HG02678 (cell line): Measurements from ENCODE around the gene ANKRD33.

Experiments used
- ATAC-seq: cut with Tn5 transposase; IDR thresholded peaks from one replicate; pipeline ENCODE4 v1.9.1; 2021; ENCODE audit warnings: mild to moderate bottlenecking, moderate library complexity; ENCODE audit not compliant: unreplicated experiment

The ANKRD33 gene

DNA sequence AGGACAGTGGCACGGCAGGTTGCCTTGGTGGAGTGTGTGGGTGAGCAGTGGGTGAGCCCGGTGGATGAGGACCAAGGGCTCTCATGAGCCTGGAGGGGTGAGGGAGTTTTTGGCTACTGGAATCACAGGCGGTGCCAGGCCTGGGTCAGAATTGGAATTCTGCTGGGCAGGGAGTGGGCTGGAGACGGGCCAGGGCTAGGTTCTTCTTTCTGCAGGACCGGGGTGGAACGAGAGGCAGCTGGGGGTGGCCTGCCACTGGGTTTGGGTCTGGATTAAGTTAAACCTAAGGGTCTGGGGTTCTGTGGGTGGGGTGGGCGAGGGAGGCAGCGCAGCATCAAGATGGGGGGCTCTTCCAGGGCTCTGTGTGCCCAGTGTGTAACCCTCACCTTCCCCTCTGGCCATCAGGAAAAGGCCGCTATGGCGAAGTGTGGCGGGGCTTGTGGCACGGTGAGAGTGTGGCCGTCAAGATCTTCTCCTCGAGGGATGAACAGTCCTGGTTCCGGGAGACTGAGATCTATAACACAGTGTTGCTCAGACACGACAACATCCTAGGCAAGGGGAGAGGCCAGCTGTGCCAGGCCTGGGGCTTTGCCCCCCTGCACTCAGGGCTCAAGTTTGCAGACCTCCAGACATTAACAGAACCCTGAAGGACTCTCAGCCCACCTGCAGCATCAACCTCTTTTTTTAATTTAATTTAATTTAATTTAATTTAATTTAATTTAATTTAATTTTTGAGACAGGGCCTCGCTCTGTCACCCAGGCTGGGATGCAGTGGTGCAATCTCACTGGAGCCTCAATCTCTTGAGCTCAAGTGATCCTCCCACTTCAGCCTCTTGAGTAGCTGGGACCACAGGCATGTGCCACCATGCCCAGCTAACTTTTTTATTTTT, 26.4 kb downstream of the ANKRD33 start:
- no peak for ATAC-seq

DNA sequence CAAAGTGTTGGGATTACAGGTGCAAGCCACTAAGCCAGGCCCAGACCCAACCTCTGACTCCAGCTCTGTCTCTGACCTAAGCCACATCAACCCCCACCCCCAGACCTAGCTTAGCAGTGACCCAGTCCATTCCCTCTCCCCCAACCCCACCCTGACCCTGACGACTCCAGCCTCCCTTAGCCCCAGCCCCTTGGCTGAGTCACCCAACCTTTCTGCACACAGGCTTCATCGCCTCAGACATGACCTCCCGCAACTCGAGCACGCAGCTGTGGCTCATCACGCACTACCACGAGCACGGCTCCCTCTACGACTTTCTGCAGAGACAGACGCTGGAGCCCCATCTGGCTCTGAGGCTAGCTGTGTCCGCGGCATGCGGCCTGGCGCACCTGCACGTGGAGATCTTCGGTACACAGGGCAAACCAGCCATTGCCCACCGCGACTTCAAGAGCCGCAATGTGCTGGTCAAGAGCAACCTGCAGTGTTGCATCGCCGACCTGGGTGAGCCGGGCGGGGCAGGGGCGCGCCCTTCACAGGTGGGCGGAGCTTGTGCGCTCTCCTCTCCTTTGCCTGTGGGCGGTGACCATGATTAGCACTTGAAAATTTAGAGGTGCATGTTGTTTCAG, 27.2 kb downstream of the ANKRD33 start:
- no peak for ATAC-seq

DNA sequence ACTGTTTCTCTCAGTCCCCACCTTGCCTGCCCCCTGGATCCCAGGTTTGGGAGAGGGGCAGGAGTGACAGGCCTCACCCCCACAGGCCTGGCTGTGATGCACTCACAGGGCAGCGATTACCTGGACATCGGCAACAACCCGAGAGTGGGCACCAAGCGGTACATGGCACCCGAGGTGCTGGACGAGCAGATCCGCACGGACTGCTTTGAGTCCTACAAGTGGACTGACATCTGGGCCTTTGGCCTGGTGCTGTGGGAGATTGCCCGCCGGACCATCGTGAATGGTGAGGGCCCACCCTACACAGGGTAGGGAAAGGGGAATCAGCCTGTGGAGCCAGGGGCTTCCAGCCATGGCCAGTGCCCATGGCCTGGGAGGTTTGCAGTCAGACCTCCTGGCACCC, 28.0 kb downstream of the ANKRD33 start:
- no peak for ATAC-seq

DNA sequence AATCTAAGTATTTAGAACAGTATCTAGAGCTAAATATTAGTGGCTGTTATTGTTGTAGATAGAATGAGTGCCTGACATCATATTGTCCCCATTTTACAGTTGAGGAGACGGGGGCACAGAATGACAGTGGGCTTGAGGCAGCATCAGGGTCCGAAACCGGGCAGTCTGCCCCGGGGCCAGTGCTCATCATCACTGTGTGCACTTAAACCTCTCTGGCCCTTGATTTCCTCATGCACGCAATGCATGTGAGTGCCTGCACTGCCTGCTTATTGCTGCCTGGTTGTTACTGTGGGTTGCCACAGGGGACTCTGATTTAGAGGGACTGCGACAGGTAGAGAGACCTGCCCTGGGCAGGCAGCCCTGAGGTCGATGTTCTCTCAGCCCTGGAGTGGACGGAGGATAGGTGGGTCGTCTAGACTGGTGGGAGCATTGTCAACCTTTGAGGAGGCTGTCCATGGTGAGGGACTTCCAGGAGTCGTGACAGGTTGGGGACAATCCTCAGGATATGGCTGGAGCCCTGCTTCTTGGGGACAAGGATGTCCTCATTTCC, 29.2 kb downstream of the ANKRD33 start:
- no peak for ATAC-seq

DNA sequence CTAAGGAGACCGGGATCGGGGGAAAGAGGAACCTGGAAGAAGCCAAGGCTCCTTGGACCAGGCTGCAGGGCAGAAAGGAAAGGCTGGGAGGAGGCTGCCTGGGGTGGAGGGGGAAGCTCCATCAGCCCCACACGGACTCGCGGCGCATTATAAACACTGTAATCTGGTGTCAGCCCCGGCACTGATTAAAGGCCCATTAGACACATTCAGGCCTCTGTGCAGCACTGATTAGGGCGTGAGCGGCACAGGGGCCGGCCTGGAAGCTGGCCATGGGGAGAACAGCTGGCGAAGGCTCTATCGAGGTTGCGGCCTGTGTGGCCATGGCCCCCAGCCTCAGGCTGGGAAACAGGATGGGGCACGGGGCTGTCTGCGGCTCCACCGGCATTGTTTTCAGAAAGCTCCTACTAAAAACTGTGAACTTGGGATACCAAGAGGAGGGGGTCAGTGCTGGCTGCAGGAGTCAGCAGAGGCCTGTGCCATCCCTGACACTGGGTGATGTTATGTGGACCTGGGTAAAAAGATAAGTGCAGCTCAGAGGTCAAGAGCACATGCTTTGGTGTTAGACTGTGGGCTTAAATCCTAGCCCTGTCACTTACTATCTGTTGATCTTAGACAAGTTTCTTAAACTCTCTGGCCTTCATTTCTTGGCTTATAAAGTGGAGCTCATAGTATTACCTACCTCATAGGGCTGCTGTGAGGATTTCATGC, 30.0 kb downstream of the ANKRD33 start:
- no peak for ATAC-seq

DNA sequence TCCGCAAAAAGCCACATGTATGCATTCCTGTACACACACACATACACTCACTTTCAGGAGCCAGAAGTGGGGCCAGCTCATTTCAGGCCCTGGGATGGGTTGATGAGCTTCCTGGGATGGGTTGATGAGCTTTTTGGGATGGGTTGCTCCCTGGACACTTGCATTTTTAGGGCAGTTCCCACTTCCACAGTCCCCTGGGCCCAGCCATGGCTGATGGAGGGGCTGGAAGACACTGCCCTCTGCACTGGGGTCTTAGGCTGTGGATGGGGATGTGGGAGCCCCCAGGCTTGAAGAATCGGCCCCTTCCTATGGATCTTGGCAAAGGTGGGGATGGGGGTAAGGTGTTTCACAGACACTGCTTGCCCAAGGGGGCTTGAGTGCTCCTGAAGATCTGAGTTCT, 32.1 kb downstream of the ANKRD33 start:
- ATAC-seq = no peak

DNA sequence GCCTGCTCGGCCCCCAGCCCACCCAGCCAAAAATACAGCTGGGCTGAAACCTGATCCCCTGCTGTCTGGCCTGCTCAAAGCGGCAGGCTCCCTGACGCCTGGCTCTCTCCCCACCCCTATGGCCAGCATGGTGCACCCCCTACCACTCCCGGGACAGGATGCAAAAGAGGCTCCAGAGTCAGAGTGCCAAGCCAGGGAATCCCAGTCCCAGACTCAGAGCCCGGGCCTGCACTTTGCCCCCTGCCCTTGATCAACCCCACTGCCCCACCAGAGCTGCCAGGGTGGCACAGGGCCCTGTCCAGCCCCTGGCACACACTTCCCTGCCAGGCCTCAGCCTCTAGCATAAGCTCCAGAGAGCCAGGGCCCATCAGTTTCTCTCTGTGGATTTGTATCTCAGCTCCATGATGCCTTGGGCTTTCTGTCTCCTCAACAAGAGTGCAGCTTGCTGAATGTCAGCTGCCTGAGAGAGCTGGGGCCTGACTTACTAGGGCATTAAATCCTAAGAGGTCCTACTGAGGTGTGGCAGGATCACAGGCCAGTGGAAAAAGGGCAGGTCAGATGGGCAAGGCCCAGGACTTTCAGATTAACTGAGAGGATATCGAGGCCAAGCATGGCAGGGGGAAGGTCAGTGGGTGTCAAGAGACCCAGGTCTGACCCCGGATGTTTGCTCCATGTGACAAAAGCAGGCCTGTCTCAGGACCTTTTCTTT, 33.3 kb downstream of the ANKRD33 start:
- no peak for ATAC-seq

DNA sequence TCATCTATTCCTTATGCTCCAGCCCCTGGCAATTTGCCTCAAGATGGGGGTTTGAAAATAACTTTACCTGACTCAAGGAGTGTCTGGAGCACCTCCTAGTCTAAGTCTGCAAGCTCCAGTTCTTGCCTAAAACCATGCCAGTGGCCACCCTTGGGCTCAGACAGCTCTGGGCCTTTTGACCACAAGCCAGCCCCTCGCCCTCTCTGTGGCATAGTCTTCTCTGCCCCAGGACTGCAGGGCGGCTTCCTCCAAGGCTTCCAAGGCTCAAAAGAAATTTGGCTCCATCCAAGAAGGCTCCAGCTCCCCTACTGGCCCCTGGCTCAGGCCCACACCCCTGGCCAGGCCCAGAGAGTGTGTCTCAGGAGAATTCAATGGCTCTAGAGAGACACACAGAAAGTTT, 34.2 kb downstream of the ANKRD33 start:
- no peak for ATAC-seq

DNA sequence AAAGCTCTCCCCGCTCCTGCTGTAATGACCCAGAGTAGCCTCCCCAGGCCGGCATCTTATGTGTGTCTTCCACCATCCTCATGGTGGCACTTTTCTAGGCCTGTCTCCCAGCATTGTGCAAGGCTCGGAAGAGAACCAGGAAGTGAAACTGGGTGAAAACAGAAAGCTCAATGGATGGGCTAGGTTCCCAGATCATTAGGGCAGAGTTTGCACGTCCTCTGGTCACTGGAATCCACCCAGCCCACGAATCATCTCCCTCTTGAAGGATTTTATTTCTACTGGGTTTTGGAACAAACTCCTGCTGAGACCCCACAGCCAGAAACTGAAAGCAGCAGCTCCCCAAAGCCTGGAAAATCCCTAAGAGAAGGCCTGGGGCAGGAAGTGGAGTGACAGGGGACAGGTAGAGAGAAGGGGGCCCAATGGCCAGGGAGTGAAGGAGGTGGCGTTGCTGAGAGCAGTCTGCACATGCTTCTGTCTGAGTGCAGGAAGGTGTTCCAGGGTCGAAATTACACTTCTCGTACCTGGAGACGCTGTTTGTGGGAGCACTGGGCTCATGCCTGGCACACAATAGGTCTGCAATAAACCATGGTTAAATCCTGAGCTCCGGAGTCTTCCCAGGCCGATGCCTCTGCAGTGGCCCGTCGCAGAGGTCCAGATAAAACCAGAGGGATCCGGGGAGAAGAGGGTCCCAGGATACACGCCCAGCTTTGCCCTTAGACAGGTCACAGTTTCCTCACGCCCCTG, 35.0 kb downstream of the ANKRD33 start:
- ATAC-seq = no peak

DNA sequence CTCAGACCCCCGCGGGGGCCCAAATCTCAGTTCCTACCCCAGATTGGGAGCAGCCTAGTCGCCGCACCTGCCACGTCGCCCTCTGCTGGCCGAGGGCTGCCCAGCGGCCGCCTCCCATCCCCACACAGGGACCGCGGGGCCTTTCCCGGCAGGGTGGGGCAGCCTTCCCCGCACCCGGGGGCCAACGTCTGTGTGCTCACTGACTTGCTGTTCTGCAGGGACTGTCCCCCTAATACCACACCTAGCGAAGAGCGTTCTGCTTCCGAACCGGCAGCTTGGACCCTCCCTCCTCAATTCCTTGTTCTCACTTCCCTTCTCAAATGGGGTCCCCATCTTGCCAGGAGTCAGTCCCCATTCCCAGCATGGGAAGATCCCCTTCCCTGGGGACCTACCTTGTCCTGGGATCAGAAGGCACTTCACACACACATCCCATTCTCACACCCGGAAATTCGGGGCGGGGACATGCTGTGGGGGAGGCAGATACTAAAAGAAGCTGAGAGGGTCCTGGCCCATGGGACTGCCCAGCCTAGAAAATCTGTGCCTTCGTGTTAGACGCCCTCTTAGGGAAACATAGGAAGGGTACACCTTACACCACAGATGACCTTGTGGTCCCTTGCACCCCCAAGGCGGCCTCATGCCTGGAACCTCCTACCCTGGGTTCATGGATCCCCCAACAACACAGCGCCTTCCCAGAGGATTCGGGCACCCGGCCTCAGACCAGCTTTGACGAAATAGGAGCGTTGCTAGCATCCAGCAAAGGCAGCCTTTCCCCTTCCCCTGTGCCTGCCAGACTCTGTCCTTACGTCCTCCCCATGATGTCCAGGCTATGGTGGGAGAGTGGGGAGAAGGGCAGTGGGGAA, 35.8 kb downstream of the ANKRD33 start:
- no peak for ATAC-seq

DNA sequence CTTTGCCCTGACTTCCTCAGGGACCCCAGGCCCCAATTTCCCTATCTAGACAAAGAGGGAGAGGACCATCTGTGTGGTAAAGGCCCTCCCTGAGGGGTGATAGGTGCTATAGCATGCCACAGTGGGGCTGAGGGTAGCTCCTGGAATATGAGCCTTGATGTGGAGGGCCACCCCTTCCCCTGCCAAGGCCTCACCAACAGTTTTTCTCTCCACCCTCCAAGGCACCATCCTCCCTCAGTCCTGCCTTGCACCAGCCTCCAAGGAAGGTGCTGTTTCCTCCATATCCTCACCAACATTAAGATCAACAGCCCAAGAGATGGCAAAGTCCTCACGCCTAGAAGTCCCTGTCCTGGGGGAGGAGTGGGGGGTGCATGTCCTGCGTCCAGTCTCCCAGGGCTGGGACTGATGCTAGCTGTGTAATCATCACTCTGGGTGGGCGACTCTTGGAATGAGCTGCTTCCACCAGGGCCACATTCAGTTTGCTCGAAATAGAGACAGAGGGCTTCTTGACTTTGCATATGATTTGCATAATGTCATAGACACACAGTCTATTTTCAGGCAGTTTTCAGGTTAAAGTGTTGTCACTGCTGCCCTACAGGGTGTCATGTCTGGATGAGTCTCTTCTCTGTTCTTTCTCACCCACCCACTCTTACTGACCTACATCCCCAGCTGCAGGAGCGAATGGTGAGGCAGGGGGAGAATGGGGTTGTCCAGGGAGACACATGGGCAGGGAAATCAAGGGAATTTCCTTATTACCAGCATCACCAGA, 36.8 kb downstream of the ANKRD33 start:
- ATAC-seq = no peak

DNA sequence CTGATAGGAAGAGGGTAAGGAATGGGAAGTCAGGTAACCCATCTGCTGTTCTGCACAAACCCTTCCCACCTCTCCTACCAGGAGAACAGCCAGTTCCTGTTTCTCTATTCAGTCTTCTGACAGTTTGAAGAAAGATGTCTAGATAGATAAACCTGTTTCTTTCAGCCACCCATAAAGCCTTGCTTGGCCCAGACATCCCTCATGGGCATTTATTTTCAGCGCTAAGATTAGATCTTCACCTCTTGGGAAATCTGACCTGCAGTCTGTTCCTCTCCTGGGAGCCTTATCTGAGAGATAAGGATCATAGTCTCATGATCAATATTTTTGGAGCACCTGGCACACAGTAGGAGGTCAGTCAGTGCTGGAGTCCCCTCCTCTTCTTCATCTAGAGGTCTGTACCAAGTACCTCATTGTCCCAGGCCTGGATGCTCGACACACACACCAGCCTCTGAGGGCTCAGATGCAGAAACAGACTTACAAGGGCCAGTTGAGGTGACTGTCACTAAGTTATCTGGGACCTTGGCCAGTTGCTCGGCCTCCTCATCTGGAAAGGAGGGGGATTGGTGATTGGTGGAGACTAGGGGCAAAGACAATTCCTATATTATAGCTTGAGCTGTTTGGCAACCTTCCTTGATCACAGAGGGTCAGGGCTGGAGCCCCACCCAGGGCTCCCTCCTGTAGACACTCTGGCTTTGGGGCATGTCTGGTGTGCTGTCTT, 37.6 kb downstream of the ANKRD33 start:
- ATAC-seq = no peak

DNA sequence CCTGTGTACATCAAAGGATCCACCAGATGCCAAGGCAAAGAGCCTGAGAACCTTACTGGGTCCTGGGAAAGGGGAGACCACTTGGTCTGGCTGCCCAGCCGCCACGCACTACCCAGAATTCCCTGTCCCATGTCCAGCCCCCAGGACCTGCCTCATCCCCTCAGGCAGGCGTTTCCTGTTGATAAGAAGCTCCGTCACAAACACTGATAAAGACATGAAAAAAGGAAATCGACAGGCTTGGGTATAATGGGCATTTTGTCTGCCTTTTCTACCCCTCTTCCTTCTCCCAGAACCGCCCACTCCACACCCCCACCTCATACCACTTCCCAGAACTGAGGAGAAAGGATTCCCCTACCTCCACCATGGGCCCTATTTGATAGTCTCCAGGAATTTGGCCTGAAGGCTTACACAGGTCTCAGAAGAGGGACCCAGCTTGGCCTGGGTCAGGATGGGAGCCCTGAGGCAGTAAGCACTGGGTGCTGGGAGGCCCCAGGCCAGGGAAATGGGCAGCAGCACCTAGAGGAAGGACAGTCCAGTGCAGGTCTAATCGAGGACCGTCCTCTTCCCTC, 38.2 kb downstream of the ANKRD33 start:
- ATAC-seq = no peak

DNA sequence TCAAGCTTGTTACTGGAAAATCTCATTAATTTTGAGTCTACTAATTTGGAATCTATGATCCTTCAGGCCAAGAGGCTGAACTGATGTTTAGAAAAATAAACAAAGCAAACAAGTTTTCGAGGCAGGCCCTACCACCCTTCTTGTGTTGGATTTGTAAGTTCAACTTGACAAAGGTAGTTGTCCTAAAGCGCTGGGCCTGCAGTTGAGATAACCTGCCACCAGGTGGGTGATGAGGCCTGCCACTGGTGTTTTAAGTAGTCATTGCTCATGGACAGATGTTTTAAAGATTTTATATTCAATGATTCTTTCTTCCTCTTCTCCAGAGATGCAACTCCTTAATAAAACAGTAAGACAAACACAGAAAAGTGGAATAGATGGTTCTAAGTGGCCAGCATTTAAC, 38.8 kb downstream of the ANKRD33 start:
- no peak for ATAC-seq

DNA sequence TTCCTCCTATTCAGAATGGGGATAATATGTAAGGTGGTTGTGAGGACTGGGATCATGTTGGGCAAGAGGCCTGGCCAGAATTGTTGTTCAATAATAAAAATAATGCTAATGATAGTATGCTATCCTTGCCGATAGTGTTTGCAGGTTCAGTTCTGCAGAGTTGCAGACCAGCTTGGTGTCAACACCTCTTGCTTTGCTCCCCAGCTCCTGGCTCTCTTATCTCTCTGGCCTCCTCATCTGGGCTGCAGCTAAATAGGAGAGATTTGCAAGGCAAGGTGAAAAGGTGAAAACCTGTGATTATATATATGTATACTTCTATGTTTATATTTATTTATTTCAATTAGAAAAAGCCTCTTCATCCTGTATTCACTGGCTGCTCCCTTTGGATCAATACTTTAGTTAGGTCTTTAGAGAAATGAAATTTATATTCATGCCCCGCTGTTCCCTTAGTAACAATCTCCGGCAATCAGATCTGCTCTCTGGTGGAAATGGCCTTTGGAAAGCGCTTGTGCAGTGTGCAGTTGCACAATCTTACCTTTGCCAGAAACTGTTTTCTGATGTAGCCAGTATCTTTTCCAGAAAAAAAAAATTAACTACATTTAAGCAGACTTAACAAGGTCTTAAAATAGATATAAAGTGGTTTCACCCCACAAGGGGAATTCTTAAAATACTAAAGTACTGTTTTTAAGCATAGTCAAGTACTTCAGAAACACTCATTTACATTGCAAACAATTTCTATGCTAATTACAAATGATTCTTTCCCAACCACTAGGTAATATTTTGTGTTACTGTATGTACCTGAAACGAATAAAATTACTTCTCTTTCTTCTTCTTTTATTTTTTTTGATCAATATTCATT, 44.5 kb downstream of the ANKRD33 start:
- ATAC-seq = no peak

DNA sequence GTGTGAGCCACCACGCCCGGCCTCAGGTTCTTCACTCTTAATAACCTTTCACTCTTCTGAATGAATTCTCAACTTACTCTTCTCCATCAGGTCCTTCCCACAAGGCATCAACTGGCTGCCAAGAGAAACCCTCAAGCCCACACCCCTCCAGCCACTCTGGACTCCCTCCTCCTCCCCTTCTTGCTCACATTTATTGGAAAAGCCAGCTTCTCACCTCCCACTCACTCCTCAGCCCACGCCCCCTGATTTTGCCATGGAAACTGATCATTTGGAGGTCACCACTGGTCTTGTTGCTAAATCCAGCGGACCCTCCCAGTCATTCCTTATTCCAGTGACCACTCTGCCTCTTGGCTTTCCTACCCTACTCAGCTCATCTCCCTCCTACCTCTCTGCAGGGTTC, 46.2 kb downstream of the ANKRD33 start:
- no peak for ATAC-seq

DNA sequence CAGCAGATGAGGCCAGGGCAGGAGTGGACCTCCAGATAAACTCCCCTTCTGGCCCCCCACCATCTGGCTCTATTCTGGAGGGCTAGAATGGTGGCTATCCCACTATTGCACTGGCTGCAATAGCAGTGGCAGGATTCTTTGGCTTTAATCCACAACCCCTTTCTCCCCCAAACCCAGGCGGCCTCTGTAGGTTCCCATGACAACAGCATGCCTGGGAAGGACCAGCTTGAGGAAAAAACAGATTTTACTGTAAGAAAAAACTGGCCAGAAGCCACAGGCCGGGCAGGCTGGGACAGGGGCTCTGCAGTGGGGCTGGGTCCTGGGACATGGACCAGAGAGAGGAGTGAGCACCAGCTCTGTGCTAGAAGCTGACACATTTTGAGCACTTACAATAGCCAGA, 50.0 kb downstream of the ANKRD33 start:
- ATAC-seq = no peak
